ENCODE data around the gene NDUFS3.

Gene NDUFS3

DNA sequence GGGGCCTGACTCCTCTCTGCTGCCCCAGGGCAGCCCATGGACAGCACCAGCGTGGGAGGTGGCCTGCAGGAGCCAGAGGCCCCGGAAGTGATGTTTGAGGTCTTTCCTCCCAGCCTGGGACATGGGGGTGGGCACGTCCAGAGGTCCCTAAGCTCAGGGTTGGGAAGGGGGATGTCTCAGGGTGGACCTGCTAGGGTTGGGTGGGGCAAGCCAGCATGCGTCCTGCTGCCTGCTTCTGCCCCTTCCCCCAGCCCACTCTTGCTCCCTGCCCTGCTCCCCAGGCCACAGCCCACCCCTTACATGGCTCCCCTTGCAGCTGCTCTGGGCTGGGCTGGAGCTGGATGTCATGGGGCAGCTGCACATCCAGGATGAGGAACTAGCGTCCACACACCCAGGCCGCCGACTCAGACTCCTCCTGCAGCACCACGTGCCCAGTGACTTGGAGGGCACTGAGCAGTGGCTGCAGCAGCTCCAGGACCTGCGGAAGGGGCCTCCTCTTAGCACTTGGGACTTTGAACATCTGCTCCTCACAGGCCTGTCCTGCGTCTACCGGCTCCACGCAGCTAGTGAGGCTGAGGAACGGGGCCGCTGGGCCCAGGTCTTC, 9.0 kb downstream of the NDUFS3 start:
- Histone ChIP-seq H3K9ac (ENCODE audit: insufficient read length, low read depth) (no peak overlapping the region), H3K4me3 (ENCODE audit: insufficient read length, low read depth) (no peak overlapping the region), H3K4me1 (ENCODE audit: insufficient read depth, insufficient read length) (peaks cover 13% of the 10 kb centered on the region), H3K36me3 (ENCODE audit: insufficient read depth, insufficient read length, low read length) (peaks cover 34% of the 10 kb centered on the region), H3K27me3 (ENCODE audit: insufficient read depth, insufficient read length) (peaks cover 12% of the 10 kb centered on the region), H3K9me3 (ENCODE audit: insufficient read depth, low read length) (no peaks in the 10 kb centered on the region)
- DNase-seq (ENCODE audit: low read depth, low spot score), result no peak
- no peak for TF ChIP-seq YY1 (IDR thresholded peaks at IDR 0.05; ENCODE audit: insufficient read depth, insufficient read length)

DNA sequence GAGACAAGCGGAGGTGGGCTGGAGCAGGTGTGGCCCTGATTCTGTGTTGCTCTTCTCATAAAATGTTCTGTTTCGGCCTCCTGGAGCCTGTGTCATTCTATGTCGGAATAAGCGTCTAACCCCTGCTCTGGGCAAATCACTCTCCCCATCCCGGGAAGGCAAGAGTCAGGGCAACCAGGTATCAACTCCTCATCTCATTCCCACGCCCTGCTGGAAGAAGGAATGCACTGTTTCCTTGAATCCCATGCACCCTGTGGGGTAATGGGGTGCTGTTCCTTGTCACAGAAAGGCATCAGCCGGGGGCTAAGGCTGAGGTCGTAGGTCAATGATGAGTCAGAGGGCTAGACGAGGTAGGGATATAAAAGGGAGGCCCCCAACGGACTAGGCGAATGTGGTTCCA, 10.2 kb downstream of the NDUFS3 start:
- no peak for DNase-seq (ENCODE audit: low read depth, low spot score)
- H3K4me1 ChIP-seq (ENCODE audit: insufficient read depth, insufficient read length), result peaks cover 16% of the 10 kb centered on the region
- no peak overlapping the region for H3K9ac ChIP-seq (ENCODE audit: insufficient read length, low read depth)
- H3K9me3 ChIP-seq (ENCODE audit: insufficient read depth, low read length), result no peaks in the 10 kb centered on the region
- H3K4me3 ChIP-seq (ENCODE audit: insufficient read length, low read depth), result no peak overlapping the region
- TF ChIP-seq YY1 (IDR thresholded peaks at IDR 0.05; ENCODE audit: insufficient read depth, insufficient read length) (no peak), ZNF274 (IDR thresholded peaks at IDR 0.05; ENCODE audit: low read depth, low read length) (no peak), SUZ12 (IDR thresholded peaks at IDR 0.05; ENCODE audit: extremely low read depth, insufficient read depth, insufficient read length) (no peak)
- peaks cover 25% of the 10 kb centered on the region for H3K27me3 ChIP-seq (ENCODE audit: insufficient read depth, insufficient read length)
- H3K36me3 ChIP-seq (ENCODE audit: insufficient read depth, insufficient read length, low read length), result peaks cover 22% of the 10 kb centered on the region

DNA sequence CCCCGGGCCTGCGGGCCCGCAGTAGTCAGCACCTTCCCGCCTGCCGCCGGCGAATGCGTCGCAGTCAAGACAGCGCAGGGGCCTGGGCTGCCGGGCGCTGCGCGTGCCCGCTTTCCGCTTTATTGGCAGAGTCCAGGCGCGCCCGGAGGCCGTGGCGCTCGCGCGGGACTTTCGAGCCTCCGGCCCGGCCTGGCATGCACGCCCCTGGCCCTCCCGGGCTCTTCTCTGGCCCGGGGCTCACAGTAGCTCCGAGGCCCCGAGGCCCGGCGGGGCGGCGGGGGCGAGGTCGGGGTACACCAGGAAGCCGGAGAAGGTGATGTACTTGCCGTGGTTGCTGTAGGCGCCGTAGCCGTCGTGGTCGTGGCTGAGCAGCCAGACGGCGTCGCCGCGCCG, 10.7 kb downstream of the NDUFS3 start:
- H3K36me3 ChIP-seq (ENCODE audit: insufficient read depth, insufficient read length, low read length), result peaks cover 17% of the 10 kb centered on the region
- no peak overlapping the region for H3K4me3 ChIP-seq (ENCODE audit: insufficient read length, low read depth)

DNA sequence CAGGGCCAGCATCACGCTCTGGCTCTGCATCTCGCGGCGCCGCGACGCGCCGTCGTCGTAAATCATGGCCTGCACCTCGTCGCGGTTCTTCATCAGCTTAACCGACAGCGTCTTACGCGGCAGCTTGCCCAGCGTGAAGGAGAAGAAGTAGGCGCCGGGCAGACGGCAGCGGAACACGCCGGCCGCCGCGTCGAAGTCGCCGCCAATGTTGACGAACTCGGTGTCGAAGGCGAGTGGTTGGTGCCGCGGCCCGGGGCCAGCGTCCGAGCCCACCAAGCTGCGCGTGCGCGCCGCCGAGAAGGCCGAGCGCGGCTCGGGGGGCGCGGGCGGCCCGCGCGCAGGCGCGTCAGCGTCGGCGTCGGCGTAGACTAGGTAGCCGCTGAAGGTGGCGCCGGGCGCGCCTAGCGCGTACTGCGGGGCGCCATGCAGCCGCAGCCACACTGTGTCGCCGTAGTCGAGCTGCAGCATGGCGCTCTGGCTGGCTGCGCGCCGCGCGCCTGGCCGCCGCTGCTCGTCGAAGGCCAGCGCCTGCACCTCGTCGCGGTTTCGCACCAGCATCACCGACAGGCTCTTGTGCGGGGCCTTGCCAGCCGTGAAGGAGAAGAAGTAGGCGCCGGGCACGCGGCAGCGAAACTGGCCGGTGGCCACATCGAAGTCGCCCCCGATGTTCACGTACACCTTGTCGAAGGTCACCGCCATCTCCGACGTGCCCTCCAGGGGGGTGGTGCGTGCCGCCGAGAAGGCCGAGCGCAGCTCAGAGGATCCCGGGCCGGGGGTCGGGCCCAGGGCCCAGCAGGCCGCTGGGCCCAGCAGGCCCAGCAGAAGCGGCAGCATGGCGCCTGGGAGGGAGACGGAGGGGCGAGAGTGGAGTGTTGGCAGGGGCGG, 11.3 kb downstream of the NDUFS3 start:
- TF ChIP-seq SUZ12 (IDR thresholded peaks at IDR 0.05; ENCODE audit: extremely low read depth, insufficient read depth, insufficient read length) (no peak), ZNF274 (IDR thresholded peaks at IDR 0.05; ENCODE audit: low read depth, low read length) (no peak), YY1 (IDR thresholded peaks at IDR 0.05; ENCODE audit: insufficient read depth, insufficient read length) (no peak)
- Histone ChIP-seq H3K4me3 (ENCODE audit: insufficient read length, low read depth) (no peak overlapping the region), H3K4me1 (ENCODE audit: insufficient read depth, insufficient read length) (peaks cover 16% of the 10 kb centered on the region), H3K9me3 (ENCODE audit: insufficient read depth, low read length) (no peaks in the 10 kb centered on the region), H3K9ac (ENCODE audit: insufficient read length, low read depth) (no peak overlapping the region), H3K36me3 (ENCODE audit: insufficient read depth, insufficient read length, low read length) (peaks cover 11% of the 10 kb centered on the region), H3K27me3 (ENCODE audit: insufficient read depth, insufficient read length) (peaks cover 36% of the 10 kb centered on the region)
- no peak for DNase-seq (ENCODE audit: low read depth, low spot score)

More for the DNA sequence above, 10.7 kb downstream of the NDUFS3 start:
- H3K9ac ChIP-seq (ENCODE audit: insufficient read length, low read depth), result no peak overlapping the region
- no peak for DNase-seq (ENCODE audit: low read depth, low spot score)
- no peak for TF ChIP-seq SUZ12 (IDR thresholded peaks at IDR 0.05; ENCODE audit: extremely low read depth, insufficient read depth, insufficient read length)
- TF ChIP-seq ZNF274 (IDR thresholded peaks at IDR 0.05; ENCODE audit: low read depth, low read length), result no peak
- TF ChIP-seq YY1 (IDR thresholded peaks at IDR 0.05; ENCODE audit: insufficient read depth, insufficient read length), result no peak
- H3K4me1 ChIP-seq (ENCODE audit: insufficient read depth, insufficient read length), result peaks cover 16% of the 10 kb centered on the region
- H3K9me3 ChIP-seq (ENCODE audit: insufficient read depth, low read length), result no peaks in the 10 kb centered on the region
- H3K27me3 ChIP-seq (ENCODE audit: insufficient read depth, insufficient read length), result peaks cover 30% of the 10 kb centered on the region

DNA sequence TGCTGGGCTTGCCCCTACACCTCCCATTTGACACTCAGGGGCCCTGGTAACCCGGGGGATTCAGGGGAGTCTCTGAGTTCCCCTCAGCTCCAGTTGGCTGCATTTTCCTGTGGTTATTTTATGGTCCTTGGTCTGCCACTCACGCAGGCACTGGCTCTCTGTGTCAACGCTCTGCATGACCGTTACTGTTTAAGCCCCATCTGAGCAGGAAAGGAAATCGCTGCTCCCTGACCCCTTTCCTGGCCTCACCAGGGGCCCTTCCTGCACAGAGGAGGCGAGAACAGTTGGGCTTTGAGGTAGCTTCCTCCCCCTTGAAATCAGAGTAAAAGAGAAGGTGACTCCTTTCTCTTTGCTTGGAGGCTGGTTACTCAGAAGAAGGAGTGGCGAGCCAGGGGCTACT, 12.9 kb downstream of the NDUFS3 start:
- peak overlapping the region; percentile 11 for H3K9ac ChIP-seq (ENCODE audit: insufficient read length, low read depth)
- TF ChIP-seq SUZ12 (IDR thresholded peaks at IDR 0.05; ENCODE audit: extremely low read depth, insufficient read depth, insufficient read length), result no peak

DNA sequence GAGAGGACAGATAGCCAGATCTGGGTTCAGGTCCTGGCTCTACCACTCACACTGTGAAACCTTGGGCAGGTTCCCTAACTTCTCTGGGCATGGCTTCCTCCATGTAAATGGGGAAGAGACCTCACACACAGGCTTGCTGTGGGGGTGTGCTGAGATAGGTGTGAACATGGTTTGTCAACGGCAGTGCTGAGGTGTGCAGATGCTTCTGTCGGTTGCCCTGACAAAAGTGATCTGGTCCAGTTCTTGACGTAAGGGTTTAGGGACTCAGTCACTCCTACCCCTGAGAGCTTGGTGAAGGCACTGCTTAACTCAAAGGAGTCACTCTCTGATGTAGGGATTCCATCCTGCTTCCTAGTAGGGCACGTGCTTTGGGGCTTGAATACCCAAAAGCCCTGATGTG, 13.4 kb downstream of the NDUFS3 start:
- Histone ChIP-seq H3K4me3 (ENCODE audit: insufficient read length, low read depth) (no peak overlapping the region), H3K36me3 (ENCODE audit: insufficient read depth, insufficient read length, low read length) (no peaks in the 10 kb centered on the region), H3K9ac (ENCODE audit: insufficient read length, low read depth) (no peak overlapping the region), H3K27me3 (ENCODE audit: insufficient read depth, insufficient read length) (peaks cover 45% of the 10 kb centered on the region), H3K4me1 (ENCODE audit: insufficient read depth, insufficient read length) (peaks cover 16% of the 10 kb centered on the region), H3K9me3 (ENCODE audit: insufficient read depth, low read length) (no peaks in the 10 kb centered on the region)
- no peak for TF ChIP-seq ZNF274 (IDR thresholded peaks at IDR 0.05; ENCODE audit: low read depth, low read length)
- TF ChIP-seq YY1 (IDR thresholded peaks at IDR 0.05; ENCODE audit: insufficient read depth, insufficient read length), result no peak
- TF ChIP-seq SUZ12 (IDR thresholded peaks at IDR 0.05; ENCODE audit: extremely low read depth, insufficient read depth, insufficient read length), result no peak
- no peak for DNase-seq (ENCODE audit: low read depth, low spot score)

More for the DNA sequence above, 12.9 kb downstream of the NDUFS3 start:
- peaks cover under 1% of the 10 kb centered on the region for H3K36me3 ChIP-seq (ENCODE audit: insufficient read depth, insufficient read length, low read length)
- H3K9me3 ChIP-seq (ENCODE audit: insufficient read depth, low read length), result no peaks in the 10 kb centered on the region
- H3K4me1 ChIP-seq (ENCODE audit: insufficient read depth, insufficient read length), result peaks cover 16% of the 10 kb centered on the region
- DNase-seq (ENCODE audit: low read depth, low spot score), result no peak
- peaks cover 45% of the 10 kb centered on the region for H3K27me3 ChIP-seq (ENCODE audit: insufficient read depth, insufficient read length)
- no peak overlapping the region for H3K4me3 ChIP-seq (ENCODE audit: insufficient read length, low read depth)

DNA sequence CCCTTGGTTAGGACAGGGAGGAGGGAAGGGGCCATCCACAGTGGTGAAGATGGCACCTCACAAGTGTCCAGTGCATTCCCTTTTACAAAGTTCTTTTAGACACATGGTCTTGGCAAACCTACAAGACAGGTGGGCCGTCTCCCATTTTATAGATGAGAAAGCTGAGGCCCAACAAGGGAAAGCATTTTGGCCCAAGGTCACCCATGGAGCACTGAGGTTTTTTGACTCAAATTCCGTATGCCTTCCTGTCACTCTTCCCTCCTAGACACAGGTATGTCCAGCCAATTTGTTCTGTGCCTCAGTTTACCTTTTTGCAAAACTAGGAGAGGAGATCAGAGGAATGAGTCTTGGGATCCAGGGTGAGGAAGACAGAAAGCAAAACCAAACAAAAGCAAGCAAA, 14.1 kb downstream of the NDUFS3 start:
- Histone ChIP-seq H3K9me3 (ENCODE audit: insufficient read depth, low read length) (no peaks in the 10 kb centered on the region), H3K36me3 (ENCODE audit: insufficient read depth, insufficient read length, low read length) (no peaks in the 10 kb centered on the region), H3K4me1 (ENCODE audit: insufficient read depth, insufficient read length) (peaks cover 14% of the 10 kb centered on the region), H3K27me3 (ENCODE audit: insufficient read depth, insufficient read length) (peaks cover 45% of the 10 kb centered on the region), H3K4me3 (ENCODE audit: insufficient read length, low read depth) (no peak overlapping the region), H3K9ac (ENCODE audit: insufficient read length, low read depth) (no peak overlapping the region)
- TF ChIP-seq YY1 (IDR thresholded peaks at IDR 0.05; ENCODE audit: insufficient read depth, insufficient read length) (no peak), SUZ12 (IDR thresholded peaks at IDR 0.05; ENCODE audit: extremely low read depth, insufficient read depth, insufficient read length) (no peak), ZNF274 (IDR thresholded peaks at IDR 0.05; ENCODE audit: low read depth, low read length) (no peak)
- DNase-seq (ENCODE audit: low read depth, low spot score), result no peak

Data from NT2/D1 (cell line).